Ecto neural progenitor cell (in vitro differentiated cells): ENCODE measurements around the gene GLS.

Experiments
- DNase-seq: peaks from one replicate; pipeline ENCODE4 v3.0.0-alpha.2; 2018; ENCODE audit warnings: low spot score

GLS gene

GRCh38 chr2:191014653-191015020 is 134.0 kb downstream of the GLS start:
- DNase-seq, result no peak
